Dedifferentiated amniotic fluid mesenchymal stem cell (primary cell): Measurements from ENCODE around the gene CEP126.
"Not testable (repeated sequence)": the region's sequence is repeated elsewhere in the genome, so short reads cannot be mapped to it uniquely, and the experiment has no call there.

Experiments
- DNase-seq: peaks from one replicate; pipeline ENCODE4 v3.0.0-alpha.2; 2016; ENCODE audit errors: extremely low spot score

CEP126 gene

GRCh38 chr11:101931692-101932091 is 16.9 kb downstream of the CEP126 start:
- DNase-seq: no peak

GRCh38 chr11:101940901-101941520 is 26.2 kb downstream of the CEP126 start:
- DNase-seq: no peak

- no peak for DNase-seq
These were observed 30.1 kb downstream of the CEP126 start for GRCh38 chr11:101944923-101945322.

GRCh38 chr11:101945448-101945847 is 30.6 kb downstream of the CEP126 start:
- DNase-seq: no peak

- DNase-seq: no peak
These were observed 34.9 kb downstream of the CEP126 start for GRCh38 chr11:101949680-101950220.

GRCh38 chr11:101955278-101955677 is 40.5 kb downstream of the CEP126 start:
- DNase-seq: no peak

GRCh38 chr11:101955701-101956100 is 40.9 kb downstream of the CEP126 start:
- DNase-seq: no peak

GRCh38 chr11:101960231-101960630 is 45.4 kb downstream of the CEP126 start:
- no peak for DNase-seq

- not testable (repeated sequence) for DNase-seq
These were observed 49.4 kb downstream of the CEP126 start for GRCh38 chr11:101964200-101964599.

GRCh38 chr11:101974255-101974654 is 59.4 kb downstream of the CEP126 start:
- DNase-seq: peak; percentile 46

GRCh38 chr11:101974771-101975170 is 60.0 kb downstream of the CEP126 start:
- DNase-seq: no peak

GRCh38 chr11:101975734-101976133 is 60.9 kb downstream of the CEP126 start:
- no peak for DNase-seq

GRCh38 chr11:101987370-101987769 is 72.6 kb downstream of the CEP126 start:
- DNase-seq: no peak

- DNase-seq: no peak
These were observed 78.4 kb downstream of the CEP126 start for GRCh38 chr11:101993172-101993571.

GRCh38 chr11:101994052-101994469 is 79.3 kb downstream of the CEP126 start:
- not testable (repeated sequence) for DNase-seq

- no peak for DNase-seq
These were observed 81.3 kb downstream of the CEP126 start for GRCh38 chr11:101996111-101996510.

- no peak for DNase-seq
These were observed 87.0 kb downstream of the CEP126 start for GRCh38 chr11:102001657-102002338.

GRCh38 chr11:102004220-102004619 is 89.4 kb downstream of the CEP126 start:
- DNase-seq: no peak

- DNase-seq: no peak
These were observed 90.5 kb downstream of the CEP126 start for GRCh38 chr11:102005306-102005705.

- DNase-seq: no peak
These were observed 92.2 kb downstream of the CEP126 start for GRCh38 chr11:102006835-102007566.

- peak; percentile 70 for DNase-seq
These were observed 93.0 kb downstream of the CEP126 start for GRCh38 chr11:102007567-102008437.
